ENCODE data around the gene CNTN5.

- TF ChIP-seq CTCF (IDR thresholded peaks at IDR 0.05) (no peak), POLR2A (IDR thresholded peaks at IDR 0.05) (no peak)
Observed at GRCh38 chr11:100080381-100080780, 1059.6 kb downstream of the CNTN5 start.

Data from uterus (tissue), 2 donors.